Astrocyte (in vitro differentiated cells and primary cell): Measurements from ENCODE around the gene CBX8. TPM values are rescaled to one million over a fixed set of nuclear protein-coding genes. Genes with fewer than 3 reads are reported as not detected.
A peak's percentile ranks its signal among the peaks of the same experiment; 100 is the strongest.

Experiments used
- DNase-seq: peaks from one replicate; pipeline ENCODE4 v3.0.0-alpha.2; 2010; ENCODE audit warnings: low read depth
- FAIRE-seq: peaks from 2 replicates; lab custom pipeline; 2011; peaks lifted over from hg19 to GRCh38; lab: Jason Lieb, UNC
- H2AFZ ChIP-seq: 2 replicates; pipeline ENCODE4 v1.6.0; 2012; ENCODE audit warnings: low read depth, low read length, inconsistent platforms
- H3K27ac ChIP-seq: 2 replicates; pipeline ENCODE4 v1.5.1; 2011; ENCODE audit warnings: low read depth, low read length, inconsistent platforms
- H3K27me3 ChIP-seq: 2 replicates; pipeline ENCODE4 v1.6.0; 2011; ENCODE audit warnings: low read length, inconsistent platforms; ENCODE audit not compliant: insufficient read depth
- H3K36me3 ChIP-seq: 2 replicates; pipeline ENCODE4 v1.5.1; 2011; ENCODE audit warnings: low read length, inconsistent platforms; ENCODE audit not compliant: insufficient read depth
- H3K4me1 ChIP-seq: 2 replicates; pipeline ENCODE4 v1.5.1; 2011; ENCODE audit warnings: low read length, inconsistent platforms; ENCODE audit not compliant: insufficient read depth
- H3K4me2 ChIP-seq: 2 replicates; pipeline ENCODE4 v1.6.0; 2012; ENCODE audit warnings: low read length, inconsistent platforms
- H3K4me3 ChIP-seq: 2 replicates; pipeline ENCODE4 v1.5.1; 2011; ENCODE audit warnings: low read depth, mild to moderate bottlenecking, low read length, inconsistent platforms; ENCODE audit not compliant: insufficient read depth
- H3K79me2 ChIP-seq: 2 replicates; pipeline ENCODE4 v1.6.0; 2012; ENCODE audit warnings: mild to moderate bottlenecking, low read length, inconsistent platforms; ENCODE audit not compliant: insufficient read depth
- H3K9ac ChIP-seq: 2 replicates; pipeline ENCODE4 v1.6.0; 2012; ENCODE audit warnings: mild to moderate bottlenecking, low read length, inconsistent platforms
- H3K9me3 ChIP-seq: 2 replicates; pipeline ENCODE4 v1.5.1; 2012; ENCODE audit warnings: low read depth, mild to moderate bottlenecking, low read length, inconsistent platforms; ENCODE audit not compliant: insufficient read depth
- H4K20me1 ChIP-seq: 2 replicates; pipeline ENCODE4 v1.6.0; 2012; ENCODE audit warnings: low read length, inconsistent platforms; ENCODE audit not compliant: insufficient read depth
- H3K27ac Mint-ChIP-seq: one replicate; pipeline ENCODE4 v1.8.0; 2021; ENCODE audit warnings: mild to moderate bottlenecking, mixed read lengths; ENCODE audit not compliant: unreplicated experiment
- H3K27me3 Mint-ChIP-seq: one replicate; pipeline ENCODE4 v1.8.0; 2021; ENCODE audit warnings: low read depth, mixed read lengths; ENCODE audit not compliant: unreplicated experiment
- H3K36me3 Mint-ChIP-seq: one replicate; pipeline ENCODE4 v1.8.0; 2021; ENCODE audit warnings: low read depth, mixed read lengths; ENCODE audit not compliant: unreplicated experiment
- H3K4me1 Mint-ChIP-seq: one replicate; pipeline ENCODE4 v1.8.0; 2021; ENCODE audit warnings: low read depth, mixed read lengths; ENCODE audit not compliant: unreplicated experiment
- H3K4me3 Mint-ChIP-seq: one replicate; pipeline ENCODE4 v1.8.0; 2021; ENCODE audit warnings: mild to moderate bottlenecking, moderate library complexity, mixed read lengths; ENCODE audit not compliant: unreplicated experiment
- H3K9me3 Mint-ChIP-seq: one replicate; pipeline ENCODE4 v1.8.0; 2021; ENCODE audit warnings: mild to moderate bottlenecking, mixed read lengths; ENCODE audit not compliant: unreplicated experiment
- EZH2 ChIP-seq: IDR thresholded peaks from 2 replicates; pipeline ENCODE4 v1.6.1; 2012; ENCODE audit warnings: mild to moderate bottlenecking, low read length, inconsistent platforms; ENCODE audit not compliant: insufficient read depth
- total RNA-seq: library from RNA; stranded (reverse); gene quantifications from 2 replicates; pipeline ENCODE4 v1.2.1, GENCODE V29; 2021
- TF ChIP-seq, protein P1 (sequence below): IDR thresholded peaks from 2 replicates; pipeline ENCODE4 v1.5.1; 2011; ENCODE audit warnings: low read depth, mild to moderate bottlenecking, inconsistent platforms, low read length, moderate library complexity; ENCODE audit not compliant: insufficient read depth

Gene CBX8
- total RNA-seq, 1 donor from 2014 or later, result 3.4 TPM

DNA sequence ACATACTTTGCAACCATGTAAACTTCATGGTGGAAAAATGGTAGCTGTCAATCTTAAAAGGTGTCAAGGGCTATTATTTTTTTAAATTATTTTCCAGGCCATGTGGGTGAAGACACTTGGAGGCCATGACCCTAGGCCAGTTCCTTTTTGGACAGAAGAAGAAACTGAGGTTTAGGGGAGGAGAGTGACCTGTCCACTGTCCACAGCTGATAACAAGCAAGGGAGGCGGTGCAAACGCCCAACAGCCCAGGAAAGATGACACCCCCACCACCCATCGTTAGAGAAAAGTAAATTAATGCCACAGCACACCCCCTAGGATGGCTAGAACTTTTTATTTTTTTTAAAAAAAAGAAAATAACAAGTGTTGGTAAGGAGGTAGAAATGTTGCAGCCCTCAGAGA lies 46.9 kb downstream of the CBX8 start:
- Mint-ChIP-seq H3K27ac (no peak overlapping the region), H3K27me3 (peaks cover 47% of the 10 kb centered on the region), H3K36me3 (no peaks in the 10 kb centered on the region), H3K4me3 (no peak overlapping the region), H3K9me3 (no peaks in the 10 kb centered on the region), H3K4me1 (peaks cover 9% of the 10 kb centered on the region)
- no peak overlapping the region for H2AFZ ChIP-seq
- no peaks in the 10 kb centered on the region for H3K9me3 ChIP-seq
- H3K27me3 ChIP-seq, result peaks cover 45% of the 10 kb centered on the region
- H3K36me3 ChIP-seq, result no peaks in the 10 kb centered on the region
- no peak overlapping the region for H3K4me3 ChIP-seq
- no peak overlapping the region for H3K27ac ChIP-seq
- H3K4me2 ChIP-seq, result no peak overlapping the region
- H3K9ac ChIP-seq, result no peak overlapping the region
- DNase-seq (no peak), FAIRE-seq (no peak)
- H4K20me1 ChIP-seq, result no peaks in the 10 kb centered on the region
- no peak for TF ChIP-seq EZH2
- TF ChIP-seq, protein P1, sequence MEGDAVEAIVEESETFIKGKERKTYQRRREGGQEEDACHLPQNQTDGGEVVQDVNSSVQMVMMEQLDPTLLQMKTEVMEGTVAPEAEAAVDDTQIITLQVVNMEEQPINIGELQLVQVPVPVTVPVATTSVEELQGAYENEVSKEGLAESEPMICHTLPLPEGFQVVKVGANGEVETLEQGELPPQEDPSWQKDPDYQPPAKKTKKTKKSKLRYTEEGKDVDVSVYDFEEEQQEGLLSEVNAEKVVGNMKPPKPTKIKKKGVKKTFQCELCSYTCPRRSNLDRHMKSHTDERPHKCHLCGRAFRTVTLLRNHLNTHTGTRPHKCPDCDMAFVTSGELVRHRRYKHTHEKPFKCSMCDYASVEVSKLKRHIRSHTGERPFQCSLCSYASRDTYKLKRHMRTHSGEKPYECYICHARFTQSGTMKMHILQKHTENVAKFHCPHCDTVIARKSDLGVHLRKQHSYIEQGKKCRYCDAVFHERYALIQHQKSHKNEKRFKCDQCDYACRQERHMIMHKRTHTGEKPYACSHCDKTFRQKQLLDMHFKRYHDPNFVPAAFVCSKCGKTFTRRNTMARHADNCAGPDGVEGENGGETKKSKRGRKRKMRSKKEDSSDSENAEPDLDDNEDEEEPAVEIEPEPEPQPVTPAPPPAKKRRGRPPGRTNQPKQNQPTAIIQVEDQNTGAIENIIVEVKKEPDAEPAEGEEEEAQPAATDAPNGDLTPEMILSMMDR, result no peak
- peaks cover 5% of the 10 kb centered on the region for H3K4me1 ChIP-seq
- no peaks in the 10 kb centered on the region for H3K79me2 ChIP-seq

DNA sequence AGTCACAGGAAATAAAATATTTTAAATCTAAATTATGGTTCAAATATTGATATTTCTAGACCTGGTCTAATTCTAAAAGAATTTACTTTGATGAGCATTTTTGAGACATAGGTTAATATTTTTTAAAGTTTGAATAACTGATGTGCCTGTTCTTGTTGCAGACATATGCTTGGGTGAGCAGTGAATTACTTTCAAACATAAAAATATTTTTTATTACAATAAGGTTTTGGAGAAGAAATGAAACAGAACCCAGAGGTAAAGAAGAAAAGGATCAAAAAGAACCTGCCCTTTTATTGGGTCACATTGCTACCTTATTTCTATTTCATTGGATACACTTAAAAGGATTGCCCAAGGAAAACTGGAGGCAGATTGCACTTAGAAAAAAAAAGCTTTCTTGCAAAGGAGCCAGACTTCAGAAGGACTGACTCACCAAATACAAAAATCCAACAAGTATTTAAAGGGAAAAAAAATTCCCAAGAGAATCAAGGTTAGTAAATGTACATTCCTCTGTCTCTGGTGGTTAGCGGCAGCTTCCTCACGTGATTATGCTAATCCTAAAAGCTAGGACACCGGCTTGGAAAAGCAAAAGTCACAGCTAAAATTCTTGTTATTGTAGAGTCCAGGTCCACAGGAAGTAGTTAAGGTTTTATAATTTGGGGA lies 47.6 kb downstream of the CBX8 start:
- Histone ChIP-seq H3K36me3 (no peaks in the 10 kb centered on the region), H3K4me2 (peak overlapping the region; percentile 57), H3K27me3 (peaks cover 41% of the 10 kb centered on the region), H3K9ac (no peak overlapping the region), H3K4me3 (no peak overlapping the region), H4K20me1 (no peaks in the 10 kb centered on the region), H3K79me2 (no peaks in the 10 kb centered on the region), H2AFZ (no peak overlapping the region), H3K4me1 (peaks cover 5% of the 10 kb centered on the region), H3K27ac (no peak overlapping the region), H3K9me3 (no peaks in the 10 kb centered on the region)
- Mint-ChIP-seq H3K27ac (no peak overlapping the region), H3K4me3 (no peak overlapping the region), H3K9me3 (no peaks in the 10 kb centered on the region), H3K4me1 (peaks cover 9% of the 10 kb centered on the region), H3K36me3 (no peaks in the 10 kb centered on the region), H3K27me3 (peaks cover 49% of the 10 kb centered on the region)
- DNase-seq, result peak; percentile 71
- TF ChIP-seq, protein P1, result no peak
- no peak for TF ChIP-seq EZH2
- no peak for FAIRE-seq
